GM12878 (cell line): ENCODE data around the gene SLC35F2. TPM values are rescaled to one million over a fixed set of nuclear protein-coding genes. Genes with fewer than 3 reads are reported as not detected.

Source experiments
- ATAC-seq: fragments of 200-7000 bp; cut with Tn5 transposase; 3 replicates; pipeline ENCODE4 v1.9.1; 2020; ENCODE audit warnings: mild to moderate bottlenecking, moderate library complexity
- BruUV-seq: library from RNA; stranded (reverse); fragments of 400-500 nt; replicated peaks from 2 replicates; lab custom pipeline; 2021; lab: Mats Ljungman, UMichigan
- CTCF ChIA-PET: fragments of 300-600 bp; sonication (Branson Sonifier 250); formaldehyde crosslinking; extraction: SDS; loops from one replicate; lab custom pipeline; 2021; ENCODE audit warnings: inconsistent platforms; lab: Yijun Ruan, JAX
- POLR2A ChIA-PET: fragments of 350-600 bp; formaldehyde crosslinking; extraction: SDS; loops from one replicate; lab custom pipeline; 2021; ENCODE audit warnings: inconsistent platforms; lab: Charles Lee
- RAD21 ChIA-PET: fragments of 300-600 bp; sonication (Branson Sonifier 250); formaldehyde crosslinking; loops from one replicate; lab custom pipeline; 2023; ENCODE audit warnings: antibody characterized with exemption; ENCODE audit not compliant: unreplicated experiment; lab: Charles Lee
- SMC1A ChIA-PET: fragments of 300-600 bp; sonication (Branson Sonifier 250); formaldehyde crosslinking; loops from one replicate; lab custom pipeline; 2023; ENCODE audit not compliant: unreplicated experiment, uncharacterized antibody; lab: Charles Lee
- DNase-seq: peaks from one replicate; pipeline ENCODE4 v3.0.0-alpha.2; 2011; ENCODE audit warnings: low read depth, low spot score
- FAIRE-seq: peaks from 3 replicates; lab custom pipeline; 2011; peaks lifted over from hg19 to GRCh38; lab: Jason Lieb, UNC
- H2AFZ ChIP-seq: 2 replicates; pipeline ENCODE4 v1.6.0; 2011; ENCODE audit warnings: low read depth, low read length, control low read depth; ENCODE audit not compliant: control insufficient read depth
- H3K27ac ChIP-seq: 2 replicates; pipeline ENCODE4 v1.5.1; 2011; ENCODE audit warnings: control low read depth; ENCODE audit not compliant: control insufficient read depth, insufficient read depth
- H3K27me3 ChIP-seq, 2 experiments: replicated peaks in 1 of 2; 2 replicates each; pipeline versions ENCODE4 v1.6.0 to v1.6.1; 2011; ENCODE audit warnings: low read length in 1 of 2; ENCODE audit not compliant: control insufficient read depth in 2 of 2, insufficient read depth in 2 of 2
- H3K36me3 ChIP-seq, 2 experiments: 2 replicates each; pipeline ENCODE4 v1.5.1; 2011; ENCODE audit warnings: low read length in 1 of 2; ENCODE audit not compliant: control insufficient read depth in 2 of 2, insufficient read depth in 2 of 2
- H3K4me1 ChIP-seq: 2 replicates; pipeline ENCODE4 v1.6.1; 2011; ENCODE audit warnings: mild to moderate bottlenecking, low read length, moderate library complexity, mixed read lengths; ENCODE audit not compliant: control insufficient read depth, insufficient read depth
- H3K4me2 ChIP-seq: 2 replicates; pipeline ENCODE4 v1.6.0; 2011; ENCODE audit warnings: control low read depth; ENCODE audit not compliant: control insufficient read depth, insufficient read depth
- H3K4me3 ChIP-seq: fragments of 200-600 bp; sonication (generic); 2 replicates; pipeline ENCODE4 v1.5.1; 2016
- H3K79me2 ChIP-seq: 2 replicates; pipeline ENCODE4 v1.6.0; 2011; ENCODE audit warnings: low read length; ENCODE audit not compliant: control insufficient read depth, insufficient read depth
- H3K9ac ChIP-seq: 2 replicates; pipeline ENCODE4 v1.8.0; 2011; ENCODE audit warnings: low read length, control low read depth, mixed read lengths; ENCODE audit not compliant: control insufficient read depth, insufficient read depth
- H3K9me3 ChIP-seq: replicated peaks from 3 replicates; pipeline ENCODE4 v1.5.1; 2011; ENCODE audit warnings: mild to moderate bottlenecking, low read length; ENCODE audit not compliant: control insufficient read depth, insufficient read depth
- H4K20me1 ChIP-seq: 2 replicates; pipeline ENCODE4 v1.6.0; 2011; ENCODE audit not compliant: control insufficient read depth, insufficient read depth
- ATF3 ChIP-seq: IDR thresholded peaks from 2 replicates; pipeline ENCODE4 v1.6.1; 2011; ENCODE audit warnings: low read depth, mild to moderate bottlenecking, low read length, moderate library complexity, borderline replicate concordance; ENCODE audit errors: extremely low read depth
- ATF7 ChIP-seq: fragments of 450-650 bp; IDR thresholded peaks from 2 replicates; pipeline ENCODE4 v1.6.1; 2016; ENCODE audit warnings: low read depth, mild to moderate bottlenecking
- CHD4 ChIP-seq: fragments of 200-600 bp; sonication (generic); IDR thresholded peaks from 2 replicates; pipeline ENCODE4 v1.6.1; 2016; ENCODE audit warnings: mild to moderate bottlenecking
- E2F4 ChIP-seq: IDR thresholded peaks from 2 replicates; pipeline ENCODE4 v1.6.1; 2012; ENCODE audit warnings: low read depth, low read length, improper control_type of control experiment
- EP300 ChIP-seq, 2 experiments: fragments of 150-350 bp in 1 of 2; IDR thresholded peaks; 2 replicates each; pipeline ENCODE4 v1.6.1; 2011 to 2012; ENCODE audit warnings: low read depth in 2 of 2, low read length in 2 of 2, borderline replicate concordance in 1 of 2, improper control_type of control experiment in 1 of 2, inconsistent platforms in 1 of 2; ENCODE audit not compliant: control insufficient read depth in 1 of 2
- FOXK2 ChIP-seq: fragments of 450-650 bp; IDR thresholded peaks from 2 replicates; pipeline ENCODE4 v1.6.1; 2017; ENCODE audit warnings: mild to moderate bottlenecking, moderate library complexity
- GATAD2B ChIP-seq: fragments of 450-650 bp; conservative IDR thresholded peaks from 2 replicates; pipeline ENCODE4 v1.6.1; 2017; ENCODE audit warnings: low read depth, mild to moderate bottlenecking, moderate library complexity
- HCFC1 ChIP-seq: fragments of 150-350 bp; IDR thresholded peaks from 2 replicates; pipeline ENCODE4 v1.6.1; 2014; ENCODE audit warnings: low read length
- MTA3 ChIP-seq: IDR thresholded peaks from 2 replicates; pipeline ENCODE4 v1.6.1; 2012; ENCODE audit warnings: low read length, inconsistent platforms, borderline replicate concordance
- NFIC ChIP-seq: IDR thresholded peaks from 2 replicates; pipeline ENCODE4 v1.6.1; 2012; ENCODE audit warnings: low read depth, mild to moderate bottlenecking, inconsistent platforms, low read length, moderate library complexity
- NFYB ChIP-seq: IDR thresholded peaks from 2 replicates; pipeline ENCODE4 v1.6.1; 2011; ENCODE audit warnings: low read depth, mild to moderate bottlenecking, low read length, improper control_type of control experiment, moderate library complexity; ENCODE audit not compliant: insufficient read depth
- PAX8 ChIP-seq: fragments of 450-650 bp; IDR thresholded peaks from 2 replicates; pipeline ENCODE4 v1.6.1; 2017; ENCODE audit warnings: mild to moderate bottlenecking, moderate library complexity
- PBX3 ChIP-seq: IDR thresholded peaks from 2 replicates; pipeline ENCODE4 v1.6.1; 2011; ENCODE audit warnings: mild to moderate bottlenecking, low read depth, low read length, moderate library complexity; ENCODE audit not compliant: insufficient replicate concordance
- POLR2A ChIP-seq: IDR thresholded peaks from 2 replicates; pipeline ENCODE4 v1.6.1; 2011; ENCODE audit warnings: low read depth, mild to moderate bottlenecking, low read length
- POLR2AphosphoS2 ChIP-seq: IDR thresholded peaks from 2 replicates; pipeline ENCODE4 v1.6.1; 2011; ENCODE audit warnings: low read depth, mild to moderate bottlenecking, low read length, improper control_type of control experiment, moderate library complexity
- TCF7 ChIP-seq: IDR thresholded peaks from 2 replicates; pipeline ENCODE4 v1.6.1; 2014; ENCODE audit warnings: antibody characterized with exemption, borderline replicate concordance
- WRNIP1 ChIP-seq: IDR thresholded peaks from 2 replicates; pipeline ENCODE4 v1.6.1; 2011; ENCODE audit warnings: low read depth, low read length, improper control_type of control experiment, borderline replicate concordance
- ZNF24 ChIP-seq: fragments of 450-650 bp; IDR thresholded peaks from 2 replicates; pipeline ENCODE4 v1.6.1; 2017; ENCODE audit warnings: antibody characterized with exemption, mild to moderate bottlenecking
- WGBS: methylation state at CpG from one replicate; pipeline ENCODE4 v1.1.6; 2016; ENCODE audit warnings: low lambda C conversion rate; ENCODE audit not compliant: insufficient replicate concordance, insufficient coverage; ENCODE audit errors: missing lambda C conversion rate; 5-methylcytosine and 5-hydroxymethylcytosine counted together
- in situ Hi-C: fragments of 300-500 bp; cut with MboI; formaldehyde crosslinking; loops from 9 replicates; pipeline ENCODE4 v1.14.3; 2018; ENCODE audit warnings: mixed read lengths
- intact Hi-C: fragments of 100-400 bp; cut with micrococcal nuclease; formaldehyde crosslinking; loops from one replicate; pipeline ENCODE4 v1.14.2; 2022; ENCODE audit not compliant: unreplicated experiment
- polyA plus RNA-seq, 11 experiments: library from polyadenylated mRNA; depleted of rRNA in 4 of 11; unstranded in 6 of 11; stranded (reverse) in 5 of 11; fragments of >200 nt; fragmentation: Nextera tagmentation in 4 of 11; fragmentation: Illumina TruSeq in 1 of 11; extraction: Ambion mirVana in 4 of 11; extraction: Trizol in 1 of 11; gene quantifications; 1 replicate in 1 of 11; 2 replicates in 10 of 11; pipeline versions ENCODE4 v1.2.1 to v1.2.3, GENCODE V29; 2011 to 2016; ENCODE audit warnings: inconsistent platforms in 2 of 11, missing spikeins in 2 of 11, low read depth in 1 of 11
- total RNA-seq, 4 experiments: library from RNA; depleted of rRNA in 3 of 4; stranded (reverse); fragments of >200 nt in 3 of 4; fragmentation: Illumina TruSeq in 1 of 4; extraction: Trizol in 1 of 4; gene quantifications; 2 replicates each; pipeline versions ENCODE4 v1.2.1 to v1.2.3, GENCODE V29; 2013 to 2021

The SLC35F2 gene
- total and polyA plus RNA-seq, 10 of the 15 experiments (the other 5 are each of a cell fraction or from before 2014, with no cell fraction given), result 15.2 to 48.8 (median 40.1) TPM

- Histone ChIP-seq H3K9me3 (no peaks in the 10 kb centered on the region), H3K4me3 (no peak overlapping the region), H3K27ac (no peak overlapping the region), H3K4me2 (no peak overlapping the region), H4K20me1 (no peaks in the 10 kb centered on the region), H3K36me3 (peaks cover 10 to 24% of the 10 kb centered on the region in 2 experiments; a peak in 3 of 4 replicates), H2AFZ (no peak overlapping the region), H3K27me3 (no peaks in the 10 kb centered on the region), H3K4me1 (no peaks in the 10 kb centered on the region), H3K9ac (no peak overlapping the region), H3K79me2 (no peaks in the 10 kb centered on the region; the same call in 1 of the 2 replicates)
- intact Hi-C loops (no loop called here), in situ Hi-C loops (no loop called here)
- TF ChIP-seq CHD4 (no peak), WRNIP1 (no peak), E2F4 (no peak), PAX8 (no peak), ATF3 (no peak), ATF7 (no peak), MTA3 (no peak), POLR2AphosphoS2 (no peak), PBX3 (no peak), NFIC (no peak), TCF7 (no peak), NFYB (no peak), EP300 (IDR thresholded peaks at IDR 0.05; ENCODE audit: borderline replicate concordance in 1 of 2, control insufficient read depth in 1 of 2, low read depth in 2 of 2, low read length in 2 of 2) (no peak), POLR2A (no peak), HCFC1 (no peak), FOXK2 (no peak), ZNF24 (no peak), GATAD2B (no peak)
- POLR2A ChIA-PET, result no interaction called here
- no peak for ATAC-seq
- no peak for FAIRE-seq
- RAD21 ChIA-PET, result no interaction called here
- BruUV-seq, result no TSS peak
- no peak for DNase-seq
- CTCF ChIA-PET, result interaction anchor here (0.8 to 1.2 kb wide), 2 partner anchors 48 to 131 kb away, joined by 3 read pairs; no protein-coding TSS in a partner anchor
- WGBS, result 100% methylated on average over 1 of the region's 1 CpG
- SMC1A ChIA-PET, result interaction anchor here (0.5 to 1.3 kb wide), 3 partner anchors 17 to 94 kb away, joined by 3 read pairs; no protein-coding TSS in a partner anchor
Measured at GRCh38 chr11:107804211-107804610, 54.4 kb downstream of the SLC35F2 start.
